HG03521 (cell line): ENCODE results near the gene LRRC61.

Source experiments
- ATAC-seq: cut with Tn5 transposase; IDR thresholded peaks from one replicate; pipeline ENCODE4 v1.9.1; 2021; ENCODE audit warnings: mild to moderate bottlenecking, moderate library complexity; ENCODE audit not compliant: unreplicated experiment

The LRRC61 gene

DNA sequence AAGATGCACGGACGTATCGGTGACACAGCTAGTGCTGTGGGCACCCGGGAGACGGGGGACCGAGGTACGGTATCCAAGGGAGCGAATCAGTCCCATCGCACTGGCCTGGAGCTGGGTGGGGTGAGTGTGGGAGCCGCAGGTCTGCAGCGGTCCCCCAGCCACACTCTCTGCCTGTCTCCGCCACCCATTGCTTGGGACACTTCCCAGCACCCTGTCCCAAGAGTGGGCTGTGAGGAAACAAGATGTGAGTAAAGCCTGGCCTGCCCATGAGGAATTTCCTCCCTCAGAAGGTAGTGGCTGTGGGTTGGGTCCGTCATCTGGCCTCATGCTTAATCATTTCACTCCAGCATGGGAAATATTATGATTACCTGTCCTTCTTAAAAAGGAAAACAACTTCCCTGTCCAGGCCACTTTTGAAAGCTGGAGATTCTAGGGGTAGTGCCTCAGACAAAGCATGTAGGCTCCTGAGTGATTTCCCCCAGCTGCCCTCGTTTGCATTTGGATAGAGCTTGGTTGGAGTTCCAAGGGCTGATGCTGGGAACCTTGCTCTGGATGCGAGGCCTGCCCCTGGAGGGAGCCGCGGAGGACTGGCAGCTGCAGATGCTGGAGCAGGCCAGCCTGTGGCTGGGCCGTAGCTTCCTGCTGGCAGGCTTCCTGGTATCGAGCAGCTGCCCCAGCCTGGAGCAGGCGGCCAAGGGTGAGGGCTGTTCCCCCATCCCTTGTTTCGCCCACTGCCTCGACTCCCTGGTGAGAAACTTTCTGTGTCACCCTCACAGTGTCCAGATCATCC is 6.4 kb downstream of the LRRC61 start:
- ATAC-seq = no peak

DNA sequence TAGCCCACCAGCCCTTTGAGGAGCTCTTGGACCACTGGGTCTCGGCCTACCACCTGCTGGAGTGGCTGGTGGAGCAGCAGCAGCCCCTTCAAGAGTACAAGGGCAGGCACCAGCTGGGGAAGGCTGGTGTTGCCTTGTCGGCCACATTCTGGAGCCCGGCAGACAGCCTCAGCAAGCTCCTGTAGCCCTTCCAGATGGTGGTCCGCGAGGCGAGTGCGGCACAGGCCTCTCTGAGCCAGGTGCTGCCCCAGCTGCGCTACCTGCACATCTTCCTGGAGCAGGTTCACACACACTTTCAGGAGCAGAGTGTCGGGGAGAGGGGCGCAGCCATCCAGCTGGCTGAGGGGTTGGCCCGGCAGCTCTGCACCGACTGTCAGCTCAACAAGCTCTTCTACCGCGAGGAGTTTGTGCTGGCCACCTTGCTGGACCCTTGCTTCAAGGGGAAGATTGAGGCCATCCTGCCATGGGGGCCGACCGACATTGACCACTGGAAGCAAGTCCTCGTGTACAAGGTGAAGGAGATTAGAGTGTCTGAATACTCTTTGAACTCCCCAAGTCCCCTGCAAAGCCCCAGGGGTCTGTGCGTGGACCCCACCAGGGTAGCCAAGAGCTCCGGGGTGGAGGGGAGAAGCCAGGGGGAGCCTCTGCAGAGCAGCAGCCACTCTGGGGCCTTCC is 7.2 kb downstream of the LRRC61 start:
- ATAC-seq = no peak

DNA sequence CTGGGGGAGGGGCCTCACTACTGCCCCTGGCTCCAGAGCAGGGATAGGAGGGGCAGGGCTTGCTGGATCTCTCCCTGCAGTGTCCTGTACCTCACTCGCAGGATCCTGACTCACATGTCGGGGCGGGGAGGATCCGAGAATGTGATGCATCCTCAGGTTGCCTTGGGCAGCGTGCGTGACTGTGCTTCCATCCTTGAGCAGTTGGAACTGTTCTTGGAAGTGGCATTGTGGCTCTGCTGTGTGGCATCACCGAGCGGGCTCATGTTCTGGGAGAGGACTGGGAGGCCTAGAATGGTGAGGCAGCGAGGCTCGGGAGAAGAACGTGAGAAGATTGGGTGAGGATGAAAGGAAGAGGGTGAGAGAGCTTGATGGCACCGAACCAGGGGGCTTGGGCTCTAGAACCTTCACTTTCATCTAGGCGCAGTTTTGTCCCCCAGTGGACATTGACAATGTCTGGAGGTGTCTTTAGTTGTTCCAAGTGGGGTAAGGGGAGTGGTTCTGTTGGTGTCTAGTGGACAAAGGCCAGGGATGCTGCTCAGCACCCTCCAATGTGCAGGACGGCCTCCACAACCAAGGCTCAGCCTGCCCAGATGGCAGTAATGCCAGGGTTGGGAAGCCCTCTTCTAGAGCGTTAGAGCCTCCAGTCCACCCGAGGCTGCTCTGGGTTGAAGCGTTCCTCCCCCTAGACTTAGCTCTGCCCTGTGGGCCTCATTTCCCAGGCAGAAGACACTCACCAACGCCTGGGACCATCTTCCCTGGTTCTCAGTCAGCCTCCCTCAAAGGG is 9.9 kb downstream of the LRRC61 start:
- ATAC-seq = no peak

DNA sequence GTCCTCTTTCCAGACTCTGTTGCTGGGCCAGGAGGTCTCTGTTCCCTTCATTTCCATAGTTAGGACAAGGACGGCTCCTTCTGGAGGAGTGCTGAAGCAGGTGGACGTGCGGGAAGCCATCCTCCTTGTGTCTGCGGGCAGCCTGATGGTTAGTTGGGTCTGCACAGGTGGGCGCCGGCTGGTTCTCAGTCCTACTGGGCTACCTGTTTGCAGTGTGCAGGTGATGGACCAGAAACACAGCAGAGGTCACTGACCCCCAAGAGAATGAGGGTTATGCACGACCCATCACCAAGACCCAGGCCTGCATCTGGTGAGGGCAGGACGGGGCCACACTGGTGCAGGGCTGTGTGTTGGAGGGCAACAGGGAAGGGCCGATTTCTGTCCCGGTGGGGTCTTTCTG is 10.5 kb downstream of the LRRC61 start:
- no peak for ATAC-seq

DNA sequence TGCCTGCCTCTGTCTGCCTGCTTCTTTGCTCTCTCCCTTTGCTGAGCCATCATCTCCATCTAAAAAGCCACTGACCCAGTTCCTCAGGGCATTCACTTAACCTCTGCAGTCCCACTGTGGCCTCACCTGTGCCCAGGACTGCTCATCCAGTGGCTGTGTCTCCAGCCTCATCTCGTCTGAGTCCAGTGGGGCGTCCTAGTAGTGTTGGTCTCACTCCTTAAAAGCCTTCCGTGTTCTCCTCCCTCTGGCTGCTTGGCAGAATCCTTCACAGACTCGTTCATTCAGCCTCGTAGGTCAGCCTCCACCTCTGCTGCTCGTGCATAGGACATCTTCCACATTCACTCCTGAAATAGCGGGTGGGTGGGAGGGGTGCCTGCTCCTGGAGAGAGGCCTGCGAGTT is 11.0 kb downstream of the LRRC61 start:
- no peak for ATAC-seq

DNA sequence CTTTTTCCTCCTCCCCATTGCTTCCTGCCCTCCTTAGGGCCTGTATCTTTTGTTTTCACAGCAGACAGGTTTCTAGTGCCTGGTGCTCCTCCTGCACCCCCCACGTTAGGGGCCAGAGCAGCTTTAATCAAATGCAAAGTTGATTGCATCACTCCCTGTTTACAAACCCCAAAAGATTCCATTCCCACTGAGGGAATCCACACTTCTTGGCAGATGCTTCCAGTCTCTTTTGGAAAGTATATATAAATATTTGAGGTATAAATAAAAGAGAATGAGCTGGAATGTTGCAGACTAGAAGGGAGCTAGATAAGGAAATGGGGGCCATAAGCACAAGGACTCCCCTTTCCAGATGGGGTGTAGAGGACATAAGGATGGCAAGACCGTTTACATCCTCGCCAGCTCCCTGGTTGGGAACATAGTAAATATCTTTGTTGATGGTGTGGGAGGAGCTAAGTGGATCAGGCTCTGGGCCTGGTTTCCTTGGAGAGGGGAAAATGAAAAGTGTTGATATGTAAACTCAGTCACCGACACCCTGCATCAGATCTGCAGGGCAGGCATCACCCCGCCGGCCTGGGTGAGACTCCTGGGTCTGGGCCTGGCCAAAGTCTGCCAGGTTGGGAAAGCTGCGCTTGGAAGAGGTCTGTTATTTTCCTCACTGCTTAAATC is 12.1 kb downstream of the LRRC61 start:
- ATAC-seq = no peak

DNA sequence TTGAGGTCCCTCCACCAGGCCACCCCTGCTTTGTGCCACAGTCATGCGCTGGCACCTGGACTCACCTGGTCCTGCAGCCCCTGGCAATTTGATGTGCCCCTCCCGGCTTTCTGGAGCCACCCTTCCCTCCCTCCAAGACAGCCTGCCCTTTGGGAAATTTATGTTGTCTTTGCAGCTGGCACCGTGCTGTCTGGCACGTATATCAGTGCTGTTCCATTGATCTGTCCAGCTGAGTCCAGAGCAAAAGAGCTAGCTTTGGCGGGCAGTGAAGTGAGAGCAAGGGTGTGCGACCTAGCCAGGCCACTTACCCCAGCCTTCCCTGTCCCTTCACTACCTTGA is 12.6 kb downstream of the LRRC61 start:
- ATAC-seq = no peak

DNA sequence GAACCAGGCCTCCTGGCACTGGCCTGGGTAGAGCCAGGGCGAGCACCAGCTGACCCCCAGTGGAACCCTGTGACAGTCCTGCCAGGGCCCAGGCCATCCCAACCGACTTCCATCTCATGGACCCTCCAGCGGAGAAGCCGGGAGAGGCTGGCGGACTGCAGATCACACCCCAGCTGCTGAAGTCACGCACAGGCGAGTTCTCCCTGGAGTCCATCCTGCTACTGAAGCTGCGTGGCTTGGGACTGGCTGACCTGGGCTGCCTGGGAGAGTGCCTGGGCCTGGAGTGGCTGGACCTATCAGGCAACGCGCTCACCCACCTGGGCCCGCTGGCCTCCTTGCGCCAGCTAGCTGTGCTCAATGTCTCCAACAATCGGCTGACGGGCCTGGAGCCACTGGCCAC is 13.6 kb downstream of the LRRC61 start:
- ATAC-seq = no peak

DNA sequence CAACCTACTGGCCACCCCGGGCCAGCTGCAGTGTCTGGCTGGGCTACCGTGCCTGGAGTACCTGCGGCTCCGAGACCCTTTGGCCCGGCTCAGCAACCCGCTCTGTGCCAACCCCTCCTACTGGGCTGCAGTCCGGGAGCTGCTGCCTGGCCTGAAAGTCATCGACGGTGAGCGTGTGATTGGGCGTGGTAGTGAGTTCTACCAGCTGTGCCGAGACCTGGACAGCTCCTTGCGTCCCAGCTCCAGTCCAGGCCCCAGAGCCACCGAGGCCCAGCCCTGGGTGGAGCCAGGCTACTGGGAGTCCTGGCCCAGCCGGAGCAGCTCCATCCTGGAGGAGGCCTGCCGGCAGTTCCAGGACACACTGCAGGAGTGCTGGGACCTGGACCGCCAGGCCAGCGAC is 14.0 kb downstream of the LRRC61 start:
- ATAC-seq = no peak

DNA sequence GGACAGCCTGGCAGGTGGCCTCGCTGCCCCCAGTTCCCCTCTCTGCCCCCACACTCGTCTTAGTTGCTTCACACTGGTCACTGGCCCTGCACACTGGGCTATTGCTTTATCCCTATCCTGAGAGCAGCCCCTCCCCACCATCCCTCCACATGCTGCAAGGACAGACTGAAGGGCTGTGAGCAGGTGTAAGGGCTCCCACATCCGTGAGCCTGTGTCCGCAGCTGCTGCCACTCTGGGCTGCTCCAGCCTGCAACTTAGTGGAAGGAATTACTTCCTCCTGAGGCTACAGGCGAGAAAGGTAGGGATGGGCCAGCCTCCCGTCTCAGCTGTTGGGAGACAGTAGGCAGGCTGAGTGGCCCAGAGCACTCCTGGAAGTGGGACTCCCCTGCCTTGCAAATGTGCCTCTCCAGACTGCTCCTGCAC is 14.5 kb downstream of the LRRC61 start:
- ATAC-seq = no peak

DNA sequence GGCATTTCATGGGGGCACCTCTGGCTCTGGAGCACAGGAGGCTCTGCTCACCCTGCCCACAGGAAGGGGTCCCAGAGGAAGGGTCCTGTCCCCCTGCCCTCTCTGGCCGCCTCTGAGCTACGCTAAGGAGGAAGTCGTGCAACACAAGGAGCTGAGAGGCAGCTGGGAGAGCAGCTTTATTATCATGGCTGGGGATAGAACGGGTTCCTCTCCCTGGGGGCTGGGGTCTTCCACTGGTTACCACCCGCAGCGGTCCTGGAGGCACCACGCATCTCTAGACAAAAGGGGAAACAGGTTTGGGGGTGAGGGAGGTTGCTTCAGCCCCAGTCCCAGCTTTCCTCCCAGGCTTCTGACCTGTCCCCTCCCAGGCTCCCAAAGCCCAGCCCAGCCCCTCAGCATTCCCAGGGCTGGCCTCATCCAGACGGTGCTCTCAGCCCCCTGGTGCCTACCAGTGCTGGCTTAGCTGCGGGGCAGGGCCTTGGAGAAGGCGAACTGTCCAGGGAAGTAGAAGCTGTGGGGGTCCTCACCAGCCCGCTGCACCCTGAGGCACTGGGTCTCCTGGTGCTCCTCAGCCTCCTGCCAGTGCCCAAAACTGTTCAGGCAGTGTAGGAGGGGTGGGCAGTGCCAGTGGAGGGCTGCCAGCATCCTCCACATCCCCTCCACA is 15.1 kb downstream of the LRRC61 start:
- no peak for ATAC-seq

DNA sequence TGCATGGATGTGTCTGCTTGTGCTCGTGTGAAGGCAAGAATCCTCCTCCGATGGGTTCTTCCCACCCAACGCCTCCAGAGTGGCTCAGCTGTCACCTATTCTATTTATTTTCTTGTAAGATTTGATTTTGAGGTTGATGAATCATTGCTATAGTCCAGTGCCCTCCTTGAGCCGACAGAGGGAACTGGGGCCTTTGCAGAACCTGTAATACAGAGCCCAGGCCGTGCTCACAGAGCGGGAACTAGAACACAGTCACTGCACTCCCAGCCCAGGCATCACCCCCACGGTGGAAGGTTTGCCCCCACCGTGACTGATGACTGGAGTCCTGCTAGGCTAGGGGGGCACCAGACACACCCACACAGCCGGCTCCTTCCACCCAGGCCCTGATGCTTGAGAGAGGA is 16.3 kb downstream of the LRRC61 start:
- no peak for ATAC-seq

DNA sequence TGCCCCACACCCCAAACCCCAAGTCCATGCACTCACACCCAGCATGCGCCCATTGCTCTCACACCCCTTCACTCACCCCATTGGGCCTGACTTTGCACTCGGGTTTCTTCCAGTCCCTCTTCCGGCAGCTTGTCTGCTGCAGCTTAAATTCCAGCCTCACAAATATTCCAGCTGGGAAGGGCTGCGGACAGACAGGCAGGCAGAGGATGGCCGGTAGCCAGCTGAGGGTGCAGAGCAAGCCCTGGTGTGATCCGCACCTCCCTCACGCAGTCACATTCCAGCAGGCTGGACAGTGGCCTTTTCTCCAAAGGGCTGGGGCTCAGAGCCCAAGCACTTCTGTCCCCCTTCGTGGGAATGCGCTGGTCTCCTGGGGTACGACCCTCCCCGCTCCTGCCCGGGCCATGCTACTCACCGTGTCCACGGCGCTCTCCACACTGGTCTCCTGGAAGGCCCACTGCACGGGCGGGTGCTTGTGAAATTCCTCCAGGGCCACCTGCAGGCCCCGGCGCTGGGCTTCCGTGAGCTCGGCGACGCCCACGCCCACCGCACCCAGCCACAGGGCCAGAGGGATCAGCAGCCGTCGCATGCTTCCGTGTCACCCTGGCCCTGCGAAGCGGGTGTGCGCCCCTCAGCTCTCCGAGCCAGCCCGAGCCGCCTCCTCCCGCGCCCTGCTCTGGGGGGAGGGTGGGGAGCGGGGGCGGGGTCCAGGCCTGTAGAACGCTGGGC is 17.0 kb downstream of the LRRC61 start:
- no peak for ATAC-seq

DNA sequence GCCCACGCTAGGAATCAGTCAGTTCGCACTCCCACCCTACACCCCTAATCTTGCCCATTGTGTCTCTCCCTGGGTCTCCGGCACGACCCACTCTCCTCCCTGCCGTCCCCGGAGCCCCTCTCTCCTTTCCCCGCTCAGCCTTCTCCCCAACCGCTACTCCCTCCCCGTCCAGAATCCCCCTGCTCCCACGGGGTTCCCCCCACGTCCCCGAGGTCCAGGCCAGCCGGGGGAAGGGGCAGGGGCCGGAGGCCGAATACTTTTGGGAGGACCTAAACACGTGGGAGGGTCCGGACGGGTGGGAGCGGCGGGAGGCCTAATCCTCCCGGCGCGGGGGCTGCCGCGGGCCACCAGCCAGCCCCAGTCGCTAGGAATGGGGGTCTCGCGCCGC is 17.7 kb downstream of the LRRC61 start:
- no peak for ATAC-seq

DNA sequence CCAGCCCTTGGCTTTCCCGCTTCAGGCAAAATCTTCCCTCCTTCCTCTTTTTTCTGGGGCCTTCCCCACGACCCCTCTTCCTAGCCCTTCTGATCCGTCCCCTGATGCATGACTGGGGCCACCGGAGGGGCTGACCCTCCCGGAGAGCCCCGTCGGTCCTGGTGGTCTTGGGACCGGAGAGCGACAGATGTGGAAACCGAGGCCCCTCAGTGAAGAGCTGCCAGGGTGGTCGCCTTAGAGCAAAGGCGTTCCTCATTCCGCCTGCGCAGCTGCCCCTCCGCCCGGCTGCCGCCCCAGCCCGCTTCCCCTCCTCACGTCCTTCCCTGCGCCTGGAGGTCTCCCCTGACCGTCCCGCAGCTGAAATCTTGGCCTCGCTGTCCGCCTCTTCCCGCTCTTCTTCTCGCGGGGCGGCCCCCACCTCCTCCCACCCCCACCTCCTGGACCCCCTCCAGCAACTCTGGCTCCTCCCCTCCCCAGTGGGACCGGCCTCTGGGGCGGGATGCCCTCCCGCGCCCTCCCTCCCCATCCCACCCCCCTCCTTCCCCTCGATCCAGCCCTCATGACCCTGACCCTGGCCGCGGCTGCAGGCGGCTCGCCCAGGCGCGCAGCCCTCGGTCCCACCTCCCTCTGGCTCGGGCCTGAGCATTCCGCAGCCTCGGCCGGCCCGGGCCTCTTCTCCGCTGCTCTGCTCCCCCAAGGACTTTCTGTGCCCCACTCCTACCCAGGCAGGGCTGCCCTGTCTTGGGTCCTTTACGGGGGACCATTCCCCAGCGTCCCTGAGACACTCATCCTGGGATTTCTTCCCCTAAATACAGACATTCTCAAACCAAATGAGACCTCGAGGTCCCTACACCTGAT is 18.3 kb downstream of the LRRC61 start, which contains the start of gene RARRES2:
Gene RARRES2, minus strand, starts transcription at position 367 of the 858 bp plus-strand sequence. CDS start 1,020 bp downstream, outside the sequence.
- ATAC-seq = no peak

DNA sequence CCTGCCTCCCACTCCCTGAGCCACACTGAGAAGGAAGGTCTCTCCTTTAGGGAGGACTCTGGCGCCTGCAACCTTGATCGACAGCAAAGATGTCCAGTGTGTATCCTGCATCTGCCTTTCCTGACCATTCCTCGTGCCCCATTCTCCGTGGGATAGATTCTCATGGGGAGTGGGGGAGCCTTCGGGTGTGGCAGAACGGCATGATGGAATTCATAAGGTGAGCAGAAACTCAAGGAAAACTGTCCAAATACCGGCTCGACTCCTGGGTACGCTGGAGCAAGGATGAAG is 18.9 kb downstream of the LRRC61 start:
- ATAC-seq = no peak

DNA sequence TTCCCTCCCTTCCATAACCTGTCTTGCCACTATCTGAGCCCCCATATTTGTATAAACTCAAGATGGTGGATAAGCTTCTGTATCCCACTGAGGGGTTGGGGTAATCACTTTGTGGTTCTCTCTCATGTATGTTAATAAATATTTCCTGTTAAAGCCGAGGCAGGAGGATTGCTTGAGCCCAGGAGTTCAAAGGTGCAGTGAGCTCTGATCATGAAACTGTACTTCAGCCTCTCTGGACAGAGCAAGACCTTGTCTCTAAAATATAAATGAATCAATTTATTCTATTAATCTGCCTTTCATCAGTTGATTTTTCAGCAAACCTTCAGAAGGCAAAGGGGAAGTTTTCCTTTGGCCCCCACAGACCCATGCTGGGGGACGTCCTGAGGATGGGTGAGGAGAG is 20.1 kb downstream of the LRRC61 start:
- ATAC-seq = no peak

DNA sequence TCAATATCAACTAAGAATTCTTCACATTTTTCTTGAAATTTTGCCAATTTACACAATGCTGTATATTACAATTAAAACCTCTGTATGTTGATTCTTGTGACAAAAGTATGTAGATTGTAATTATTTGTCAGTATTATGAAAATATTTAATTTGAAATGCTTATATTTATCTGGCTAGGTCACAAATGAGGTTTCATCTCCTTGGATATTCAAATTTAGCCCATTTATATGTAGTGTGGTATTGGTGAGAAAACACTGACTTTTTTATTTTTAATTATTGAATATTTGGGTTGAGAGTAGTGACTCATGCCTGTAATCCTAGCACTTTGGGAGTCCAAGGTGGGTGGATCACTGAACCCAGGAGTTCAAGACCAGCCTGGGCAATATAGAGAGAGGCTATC is 21.1 kb downstream of the LRRC61 start:
- no peak for ATAC-seq

DNA sequence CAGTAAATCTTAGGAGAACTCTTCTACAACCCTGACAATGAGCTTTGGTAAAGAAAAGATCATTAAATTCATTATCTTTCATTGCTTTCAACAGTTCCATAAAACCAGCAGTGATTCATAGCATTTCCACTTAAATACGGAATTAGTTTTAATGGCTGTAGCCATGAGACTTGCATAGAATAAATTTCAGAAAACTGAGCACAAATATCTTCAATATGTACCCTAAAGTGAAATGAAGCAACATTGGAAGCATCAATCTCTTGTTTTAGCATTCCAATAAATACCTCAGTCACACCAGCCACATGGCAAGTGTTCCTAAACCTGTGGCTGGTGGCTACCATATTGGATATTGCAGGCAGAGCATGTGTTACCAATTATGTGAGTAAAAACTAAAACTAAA is 21.9 kb downstream of the LRRC61 start:
- no peak for ATAC-seq
